Ishikawa (cell line): ENCODE results near the gene OSR1.

ENCODE experiments used
- CEBPB ChIP-seq: IDR thresholded peaks from 2 replicates; pipeline ENCODE4 v1.6.1; 2012
- CREB1 ChIP-seq: IDR thresholded peaks from 2 replicates; pipeline ENCODE4 v1.6.1; 2012; ENCODE audit warnings: low read depth
- EGR1 ChIP-seq: IDR thresholded peaks from 2 replicates; pipeline ENCODE4 v1.6.1; 2012
- EP300 ChIP-seq: IDR thresholded peaks from 2 replicates; pipeline ENCODE4 v1.6.1; 2012; ENCODE audit warnings: borderline replicate concordance
- FOXM1 ChIP-seq: IDR thresholded peaks from 2 replicates; pipeline ENCODE4 v1.6.1; 2012; ENCODE audit warnings: low read depth, borderline replicate concordance
- NFIC ChIP-seq: IDR thresholded peaks from 2 replicates; pipeline ENCODE4 v1.6.1; 2012
- RAD21 ChIP-seq: IDR thresholded peaks from 2 replicates; pipeline ENCODE4 v1.6.1; 2012; ENCODE audit warnings: low read depth
- TAF1 ChIP-seq: IDR thresholded peaks from 2 replicates; pipeline ENCODE4 v1.6.1; 2012; ENCODE audit warnings: low read depth, mild to moderate bottlenecking
- TCF12 ChIP-seq: IDR thresholded peaks from 2 replicates; pipeline ENCODE4 v1.6.1; 2012; ENCODE audit warnings: low read depth
- TEAD4 ChIP-seq: IDR thresholded peaks from 2 replicates; pipeline ENCODE4 v1.6.1; 2012
- YY1 ChIP-seq: IDR thresholded peaks from 2 replicates; pipeline ENCODE4 v1.6.1; 2012; ENCODE audit warnings: low read depth
- ZBTB7A ChIP-seq: IDR thresholded peaks from 2 replicates; pipeline ENCODE4 v1.6.1; 2012; ENCODE audit warnings: low read depth
- TF ChIP-seq, protein P1 (sequence below): IDR thresholded peaks from 2 replicates; pipeline ENCODE4 v1.6.1; 2012
- TF ChIP-seq, protein P2 (sequence below): IDR thresholded peaks from 2 replicates; pipeline ENCODE4 v1.6.1; 2012
- TF ChIP-seq, protein P3 (sequence below): IDR thresholded peaks from 2 replicates; pipeline ENCODE4 v1.6.1; 2012; ENCODE audit warnings: low read depth, mild to moderate bottlenecking

OSR1 gene

DNA sequence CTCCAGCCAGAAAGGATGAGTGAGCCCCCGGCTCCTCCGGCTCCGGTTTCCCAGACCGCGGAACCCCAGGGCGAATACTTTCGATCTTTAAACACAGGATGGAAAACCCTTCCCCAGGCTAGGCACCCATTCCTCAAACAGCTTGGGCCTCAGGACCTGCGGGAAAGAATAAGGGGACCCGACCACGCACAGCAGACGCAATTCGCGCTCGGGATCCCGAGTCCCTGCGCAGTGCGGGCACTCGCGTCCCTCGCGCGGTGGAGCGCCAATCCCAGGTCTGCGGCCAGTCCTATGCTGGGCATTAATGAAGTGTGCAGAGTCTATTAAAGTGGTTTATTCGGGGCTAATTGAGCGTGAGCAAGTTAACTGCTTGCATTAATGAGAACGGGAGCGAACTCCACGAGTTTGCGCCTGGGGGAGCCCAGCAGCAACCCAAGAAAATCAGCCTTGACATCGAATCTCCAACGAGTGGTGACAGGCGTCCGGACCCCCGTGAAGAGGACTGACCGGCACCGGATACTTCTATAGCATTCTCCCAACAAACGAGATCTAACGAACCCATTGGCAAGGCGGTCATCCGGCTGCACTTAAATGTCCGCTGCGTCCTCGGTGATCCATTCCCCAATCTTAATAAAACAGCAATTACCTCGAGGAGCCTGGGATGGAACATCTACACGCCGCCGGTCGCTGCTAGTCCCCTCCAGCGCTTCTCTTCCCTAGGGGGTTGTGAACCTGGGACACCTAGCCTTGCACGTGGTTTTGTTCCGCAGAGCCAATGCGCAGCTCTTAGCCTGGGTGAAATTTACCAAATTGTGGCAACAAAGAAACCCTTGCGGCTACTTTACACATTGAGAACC, 1.6 kb downstream of the OSR1 start:
- TF ChIP-seq EGR1: no peak
- no peak for TF ChIP-seq CEBPB

DNA sequence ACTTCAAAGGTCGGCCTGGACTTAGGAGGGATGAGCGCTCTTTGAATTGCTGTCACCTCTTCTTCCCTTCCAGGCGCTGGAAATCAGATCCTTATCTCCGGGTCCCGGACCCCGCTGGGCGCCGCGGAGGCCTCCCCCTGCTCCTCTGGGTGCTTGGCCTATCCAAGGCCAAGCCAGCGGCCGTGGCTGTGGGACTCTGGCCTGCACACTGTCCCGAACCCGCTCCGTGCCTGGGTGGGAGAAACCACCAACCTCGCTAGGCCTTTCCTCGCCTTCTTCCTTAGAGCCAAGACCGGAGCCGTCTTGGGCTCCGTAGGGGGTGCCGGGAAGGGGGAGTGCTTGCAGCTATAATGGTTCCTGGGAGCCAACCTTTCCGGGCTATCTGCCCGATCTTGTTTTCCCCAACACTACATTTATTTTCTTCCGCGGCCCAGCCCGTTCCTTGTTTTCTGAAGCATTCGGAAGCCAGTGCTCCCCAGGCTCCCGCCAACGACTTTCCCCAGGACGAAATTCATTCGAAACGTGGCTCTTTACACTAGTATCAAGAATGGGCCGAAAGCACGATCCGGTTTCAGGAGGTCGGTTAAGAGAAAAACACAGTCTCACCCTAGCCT, 2.4 kb downstream of the OSR1 start:
- TF ChIP-seq EGR1 (no peak), ZBTB7A (no peak), RAD21 (no peak), CEBPB (no peak), FOXM1 (no peak), TEAD4 (no peak), CREB1 (no peak), TCF12 (no peak), NFIC (no peak), TAF1 (no peak), YY1 (no peak), EP300 (no peak)
- TF ChIP-seq, protein P1, sequence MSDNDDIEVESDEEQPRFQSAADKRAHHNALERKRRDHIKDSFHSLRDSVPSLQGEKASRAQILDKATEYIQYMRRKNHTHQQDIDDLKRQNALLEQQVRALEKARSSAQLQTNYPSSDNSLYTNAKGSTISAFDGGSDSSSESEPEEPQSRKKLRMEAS: no peak
- TF ChIP-seq, protein P2, sequence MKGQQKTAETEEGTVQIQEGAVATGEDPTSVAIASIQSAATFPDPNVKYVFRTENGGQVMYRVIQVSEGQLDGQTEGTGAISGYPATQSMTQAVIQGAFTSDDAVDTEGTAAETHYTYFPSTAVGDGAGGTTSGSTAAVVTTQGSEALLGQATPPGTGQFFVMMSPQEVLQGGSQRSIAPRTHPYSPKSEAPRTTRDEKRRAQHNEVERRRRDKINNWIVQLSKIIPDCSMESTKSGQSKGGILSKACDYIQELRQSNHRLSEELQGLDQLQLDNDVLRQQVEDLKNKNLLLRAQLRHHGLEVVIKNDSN: no peak
- TF ChIP-seq, protein P3, sequence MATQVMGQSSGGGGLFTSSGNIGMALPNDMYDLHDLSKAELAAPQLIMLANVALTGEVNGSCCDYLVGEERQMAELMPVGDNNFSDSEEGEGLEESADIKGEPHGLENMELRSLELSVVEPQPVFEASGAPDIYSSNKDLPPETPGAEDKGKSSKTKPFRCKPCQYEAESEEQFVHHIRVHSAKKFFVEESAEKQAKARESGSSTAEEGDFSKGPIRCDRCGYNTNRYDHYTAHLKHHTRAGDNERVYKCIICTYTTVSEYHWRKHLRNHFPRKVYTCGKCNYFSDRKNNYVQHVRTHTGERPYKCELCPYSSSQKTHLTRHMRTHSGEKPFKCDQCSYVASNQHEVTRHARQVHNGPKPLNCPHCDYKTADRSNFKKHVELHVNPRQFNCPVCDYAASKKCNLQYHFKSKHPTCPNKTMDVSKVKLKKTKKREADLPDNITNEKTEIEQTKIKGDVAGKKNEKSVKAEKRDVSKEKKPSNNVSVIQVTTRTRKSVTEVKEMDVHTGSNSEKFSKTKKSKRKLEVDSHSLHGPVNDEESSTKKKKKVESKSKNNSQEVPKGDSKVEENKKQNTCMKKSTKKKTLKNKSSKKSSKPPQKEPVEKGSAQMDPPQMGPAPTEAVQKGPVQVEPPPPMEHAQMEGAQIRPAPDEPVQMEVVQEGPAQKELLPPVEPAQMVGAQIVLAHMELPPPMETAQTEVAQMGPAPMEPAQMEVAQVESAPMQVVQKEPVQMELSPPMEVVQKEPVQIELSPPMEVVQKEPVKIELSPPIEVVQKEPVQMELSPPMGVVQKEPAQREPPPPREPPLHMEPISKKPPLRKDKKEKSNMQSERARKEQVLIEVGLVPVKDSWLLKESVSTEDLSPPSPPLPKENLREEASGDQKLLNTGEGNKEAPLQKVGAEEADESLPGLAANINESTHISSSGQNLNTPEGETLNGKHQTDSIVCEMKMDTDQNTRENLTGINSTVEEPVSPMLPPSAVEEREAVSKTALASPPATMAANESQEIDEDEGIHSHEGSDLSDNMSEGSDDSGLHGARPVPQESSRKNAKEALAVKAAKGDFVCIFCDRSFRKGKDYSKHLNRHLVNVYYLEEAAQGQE: no peak

DNA sequence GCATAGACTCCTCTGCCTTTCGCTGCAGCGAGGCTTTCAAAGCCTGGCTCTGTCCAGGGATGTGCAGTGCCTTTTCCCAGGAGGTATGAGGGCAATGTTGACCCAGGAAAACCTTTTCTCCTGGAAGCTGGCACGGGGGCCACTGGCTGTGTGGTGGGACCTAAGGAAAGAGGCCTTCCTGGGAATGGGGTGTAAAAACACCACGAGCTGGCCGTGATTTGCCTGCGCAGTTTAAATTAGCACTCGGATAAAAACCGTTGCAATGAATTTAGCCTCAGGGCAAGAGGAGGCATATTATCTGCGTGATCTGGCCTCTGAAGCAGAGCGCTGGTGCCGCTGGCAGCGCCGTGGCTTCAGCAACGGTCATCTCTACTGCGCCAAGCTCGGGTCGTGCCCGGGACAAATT, 3.0 kb downstream of the OSR1 start:
- TF ChIP-seq ZBTB7A: no peak
- no peak for TF ChIP-seq TCF12
- TF ChIP-seq NFIC: no peak
- TF ChIP-seq, protein P1: no peak
- TF ChIP-seq CREB1: no peak
- TF ChIP-seq RAD21: no peak
- no peak for TF ChIP-seq EGR1
- TF ChIP-seq YY1: no peak
- no peak for TF ChIP-seq CEBPB
- TF ChIP-seq, protein P3: no peak
- TF ChIP-seq TEAD4: no peak

DNA sequence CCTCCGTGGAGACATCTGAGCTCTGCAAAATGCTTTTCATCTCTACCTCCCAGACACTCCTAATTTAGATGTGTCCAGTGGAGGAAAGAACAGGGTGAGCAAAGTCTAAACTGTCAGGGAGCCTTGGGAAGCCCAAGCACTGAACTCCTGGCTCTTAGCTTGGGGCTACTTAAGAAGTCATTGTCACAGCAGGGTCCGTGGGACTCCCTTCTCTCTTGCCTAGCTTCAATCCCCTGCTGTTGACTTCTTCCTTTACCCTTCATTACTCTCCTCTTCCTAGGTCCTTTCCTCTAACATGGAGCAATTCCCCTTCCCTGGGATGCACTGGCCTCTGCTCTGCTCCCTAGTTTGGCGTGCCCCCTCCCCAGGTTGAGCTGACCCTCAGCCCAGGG, 3.4 kb downstream of the OSR1 start:
- no peak for TF ChIP-seq CREB1
- no peak for TF ChIP-seq NFIC
- TF ChIP-seq, protein P1: no peak
- no peak for TF ChIP-seq EGR1
- TF ChIP-seq ZBTB7A: no peak
- TF ChIP-seq TEAD4: no peak
- no peak for TF ChIP-seq TAF1
- TF ChIP-seq RAD21: no peak
- TF ChIP-seq, protein P2: no peak

DNA sequence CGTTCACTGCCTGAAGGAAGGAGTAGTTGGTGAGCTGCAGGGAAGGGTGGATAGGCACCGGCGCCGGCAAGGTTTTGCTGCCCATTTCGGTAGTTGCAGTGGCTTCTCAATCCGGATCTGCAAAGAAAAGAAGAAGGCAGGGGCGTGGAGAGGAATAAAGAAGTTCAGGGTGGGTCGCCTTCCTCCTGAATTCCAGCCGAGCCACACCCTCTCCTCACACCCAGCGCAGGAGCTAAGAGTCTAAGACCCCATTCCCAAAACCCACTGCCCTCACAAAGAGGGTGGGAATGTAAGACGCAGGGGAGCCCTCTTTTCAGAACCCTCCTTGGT, 4.7 kb downstream of the OSR1 start:
- TF ChIP-seq, protein P3: no peak
- TF ChIP-seq EP300 (no peak), NFIC (no peak), CREB1 (no peak), YY1 (no peak), EGR1 (no peak), FOXM1 (no peak), TAF1 (no peak), CEBPB (no peak), ZBTB7A (no peak), TEAD4 (no peak), TCF12 (no peak), RAD21 (no peak)
- TF ChIP-seq, protein P2: no peak
- TF ChIP-seq, protein P1: no peak
